NOMO-1 (cell line): ENCODE data around the gene SMYD3.

Source experiments
- DNase-seq, 2 experiments: peaks; one replicate each; lab custom pipeline; 2025; ENCODE audit not compliant: unreplicated experiment in 2 of 2; lab: John Stamatoyannopoulos, UW

SMYD3 gene

DNA sequence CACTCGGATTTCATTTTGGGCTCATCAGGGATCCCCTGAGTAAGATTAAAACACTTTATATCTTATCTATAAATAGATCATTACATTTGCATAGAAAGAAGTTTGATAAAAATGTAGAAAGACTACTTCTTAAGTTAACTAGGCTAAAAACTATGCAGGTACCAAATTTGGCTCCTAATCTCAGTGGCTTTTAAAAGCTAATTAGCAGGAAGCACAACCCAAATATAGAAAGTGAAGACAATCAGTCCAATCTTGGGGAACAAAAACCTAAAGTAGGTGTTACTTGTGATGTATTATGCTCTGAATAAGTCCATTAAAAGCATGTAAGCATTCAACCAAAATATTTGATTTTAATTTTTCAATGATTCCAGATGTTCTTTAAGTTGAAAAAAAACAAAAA, 35.4 kb downstream of the SMYD3 start:
- no peak for DNase-seq

DNA sequence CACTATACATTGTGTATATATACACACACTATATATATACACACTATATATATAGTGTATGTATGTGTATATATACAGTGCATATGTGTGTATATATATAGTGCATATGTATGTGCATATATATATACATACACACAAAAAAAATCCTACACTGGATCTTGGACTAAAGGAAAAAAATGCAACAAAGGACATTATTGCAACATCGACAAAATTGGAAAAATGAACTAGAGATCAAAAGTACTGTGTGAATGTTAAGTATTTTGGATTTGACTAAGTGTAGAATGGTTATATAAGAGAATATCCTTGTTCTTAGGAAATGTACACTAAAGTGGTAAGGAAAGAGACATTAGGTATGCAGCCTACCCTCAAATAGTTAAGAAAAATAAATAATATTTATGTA, 36.5 kb downstream of the SMYD3 start:
- no peak for DNase-seq

- DNase-seq, result no peak
Observed at GRCh38 chr1:246462986-246463385, 44.1 kb downstream of the SMYD3 start.

DNA sequence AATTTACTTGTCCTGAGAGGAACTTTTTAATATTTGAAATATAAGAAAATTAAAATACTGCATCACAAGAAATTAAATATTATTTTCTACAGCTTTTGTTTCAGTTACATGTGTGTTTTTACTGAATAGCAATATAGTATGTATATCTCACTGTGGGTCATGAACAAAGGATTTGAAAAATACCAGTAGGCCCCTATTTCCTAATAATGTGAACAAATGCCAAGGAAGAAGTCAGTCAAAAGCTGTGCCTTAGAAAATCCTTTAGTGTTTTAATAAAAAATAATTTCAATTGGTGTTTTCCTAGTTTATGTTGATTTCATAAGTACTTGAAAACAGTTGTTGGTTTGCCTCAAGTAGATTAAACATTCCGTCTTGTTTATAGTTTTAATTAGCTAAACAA, 46.7 kb downstream of the SMYD3 start:
- no peak for DNase-seq

DNA sequence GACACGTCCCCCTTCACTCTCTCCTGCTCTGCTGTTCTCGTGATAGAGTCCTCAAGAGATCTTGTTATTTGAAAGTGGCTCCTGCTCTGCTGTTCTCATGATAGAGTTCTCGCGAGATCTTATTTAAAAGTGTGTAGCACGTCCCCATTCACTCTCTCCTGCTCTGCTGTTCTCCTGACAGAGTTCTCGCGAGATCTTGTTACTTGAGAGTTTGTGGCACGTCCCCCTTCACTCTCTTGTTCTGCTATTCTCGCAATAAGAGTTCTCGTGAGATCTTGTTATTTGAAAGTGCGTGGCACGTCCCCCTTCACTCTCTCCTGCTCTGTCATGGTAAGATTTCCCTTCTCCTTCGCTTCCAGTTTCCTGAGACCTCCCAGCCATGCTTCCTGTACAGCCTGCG, 47.9 kb downstream of the SMYD3 start:
- DNase-seq, result no peak

- no peak for DNase-seq
Observed at GRCh38 chr1:246455476-246455875, 51.6 kb downstream of the SMYD3 start.

GRCh38 chr1:246454655-246455054, 52.4 kb downstream of the SMYD3 start:
- DNase-seq, result no peak

DNA sequence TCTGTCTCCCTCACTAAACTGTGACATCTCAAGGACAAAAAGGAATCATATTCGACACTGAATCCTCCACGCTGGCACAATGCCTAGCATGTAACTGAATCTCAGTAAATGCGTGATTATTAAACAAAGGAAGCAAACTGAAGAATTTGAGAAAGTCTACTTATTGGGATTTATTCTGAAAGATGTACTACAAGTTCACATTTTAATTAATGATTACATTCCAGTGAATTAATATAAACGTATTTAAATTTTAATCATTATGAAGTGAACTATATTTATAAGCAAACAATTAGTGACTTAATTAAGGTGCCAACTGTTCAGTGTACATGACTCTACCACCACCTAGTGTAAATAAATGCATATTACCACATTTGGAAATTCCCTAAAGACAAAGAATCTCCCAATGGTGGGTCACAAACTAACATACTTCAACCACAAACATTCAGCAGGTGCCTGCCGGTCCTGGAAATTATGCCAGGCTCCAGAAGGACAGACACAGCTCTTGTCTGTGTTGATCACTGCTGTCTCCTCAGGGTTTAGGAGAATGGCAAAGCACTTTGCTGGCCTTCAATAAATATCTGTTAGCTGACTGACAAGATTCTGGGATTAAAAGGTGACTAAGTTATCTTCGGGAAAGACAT, 56.3 kb downstream of the SMYD3 start:
- peak in 1 of 2 experiments; percentile 35 for DNase-seq

DNA sequence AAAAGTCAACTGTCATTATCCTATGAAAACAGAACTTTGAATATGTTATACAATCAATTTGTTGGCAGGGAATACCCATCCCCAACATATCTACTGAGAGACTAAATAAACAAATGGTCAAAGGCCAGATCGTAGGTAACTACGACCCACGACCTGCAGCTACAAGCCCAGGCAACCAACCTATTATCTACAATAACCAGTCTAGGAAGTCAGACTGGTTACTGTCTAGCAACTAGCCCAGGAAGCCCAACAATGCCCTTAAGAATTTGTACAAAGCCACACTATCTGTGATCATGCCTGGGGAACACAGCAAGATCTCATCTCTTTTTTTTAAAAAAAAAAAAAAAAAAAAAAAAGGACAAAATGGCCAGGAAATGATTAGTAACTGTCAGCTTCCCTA, 58.7 kb downstream of the SMYD3 start:
- DNase-seq, result no peak

DNA sequence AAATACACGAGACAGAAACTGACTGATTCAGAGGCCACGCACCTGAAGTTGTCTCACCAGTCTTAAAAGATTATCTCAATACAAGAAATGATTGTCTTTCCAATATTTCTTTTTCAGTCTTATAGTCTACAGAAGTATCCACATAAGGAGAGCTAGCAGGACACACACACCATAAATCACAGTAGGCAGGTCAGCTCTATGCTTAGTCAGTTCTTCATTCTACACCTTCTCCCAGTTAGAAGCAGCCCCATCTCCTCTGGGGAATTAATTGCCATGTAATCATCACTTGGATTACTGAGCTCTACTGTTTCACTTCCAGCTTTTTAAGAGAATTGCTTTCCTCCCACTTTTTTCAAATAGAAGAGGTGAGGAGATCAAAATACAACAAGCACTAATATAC, 59.6 kb downstream of the SMYD3 start:
- DNase-seq, result no peak

- DNase-seq, result no peak
Observed at GRCh38 chr1:246445503-246445902, 61.6 kb downstream of the SMYD3 start.

GRCh38 chr1:246444617-246445016, 62.5 kb downstream of the SMYD3 start:
- no peak for DNase-seq

DNA sequence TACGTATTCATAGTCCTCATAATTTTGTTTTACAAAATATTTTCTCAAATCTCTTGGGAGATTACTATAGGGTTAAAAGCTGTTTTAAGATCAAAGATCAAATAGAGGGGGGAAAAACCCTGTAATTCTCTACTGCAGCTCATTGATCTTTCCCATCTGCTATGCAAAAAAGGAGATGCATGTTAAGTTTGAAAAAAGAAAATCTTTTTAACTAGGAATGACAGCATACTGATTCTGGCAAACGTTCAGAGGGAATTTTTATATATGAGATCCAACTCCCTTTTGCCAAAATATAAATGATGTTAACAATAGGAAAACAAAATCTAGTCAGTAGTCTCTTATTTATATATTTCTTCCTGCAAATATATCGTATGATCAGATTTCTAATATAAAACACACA, 69.1 kb downstream of the SMYD3 start:
- DNase-seq, result no peak

DNA sequence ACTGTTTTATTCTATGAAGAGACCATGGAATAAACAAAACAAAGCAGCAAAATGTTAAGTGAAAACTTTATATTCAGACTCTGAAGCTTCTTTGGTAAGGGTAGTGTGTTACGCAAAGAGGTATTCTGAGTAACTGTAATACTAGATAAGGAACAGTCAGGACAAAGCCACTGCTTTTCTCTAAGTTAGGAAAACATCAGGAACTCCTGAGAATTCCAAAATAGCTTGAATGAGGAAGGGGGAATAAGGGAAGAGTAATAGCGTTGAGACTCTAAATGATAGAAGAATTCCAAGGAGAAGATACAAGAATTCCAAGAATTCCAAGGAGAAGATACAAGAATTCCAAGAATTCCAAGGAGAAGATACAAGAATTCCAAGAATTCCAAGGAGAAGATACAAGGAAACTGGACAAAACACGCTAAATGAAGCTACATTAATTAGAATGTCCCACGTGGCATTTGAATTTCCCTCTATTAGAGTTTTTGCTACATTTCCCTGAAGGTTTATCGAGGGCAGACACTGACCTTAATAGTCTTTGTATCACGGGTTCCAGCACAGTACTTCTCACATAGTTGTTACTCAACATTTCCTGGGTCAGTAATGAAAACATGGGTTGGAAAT, 71.5 kb downstream of the SMYD3 start:
- no peak for DNase-seq

GRCh38 chr1:246434335-246434734, 72.7 kb downstream of the SMYD3 start:
- no peak for DNase-seq

- DNase-seq, result no peak
Observed at GRCh38 chr1:246428542-246429308, 78.4 kb downstream of the SMYD3 start.

GRCh38 chr1:246427611-246428010, 79.5 kb downstream of the SMYD3 start:
- DNase-seq, result no peak

DNA sequence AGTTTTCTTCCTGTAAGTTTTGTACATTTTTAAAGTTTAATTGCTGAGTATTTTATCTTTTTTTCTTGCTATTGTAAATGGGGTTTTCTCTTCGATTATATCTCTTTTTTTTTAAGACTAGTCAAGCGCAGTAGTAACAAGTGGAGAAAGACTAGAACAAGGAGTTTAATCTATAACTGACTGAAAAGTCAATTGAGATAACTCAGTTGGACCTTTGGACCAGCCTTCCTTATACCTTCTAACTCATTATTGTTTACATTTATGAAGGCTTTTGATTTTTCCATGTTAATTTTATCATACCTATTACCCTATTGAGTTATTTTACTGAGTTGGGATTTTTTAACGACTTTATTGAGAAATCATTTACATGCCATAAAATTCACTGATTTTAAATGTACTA, 81.2 kb downstream of the SMYD3 start:
- no peak for DNase-seq

GRCh38 chr1:246425139-246425794, 81.8 kb downstream of the SMYD3 start:
- no peak for DNase-seq

DNA sequence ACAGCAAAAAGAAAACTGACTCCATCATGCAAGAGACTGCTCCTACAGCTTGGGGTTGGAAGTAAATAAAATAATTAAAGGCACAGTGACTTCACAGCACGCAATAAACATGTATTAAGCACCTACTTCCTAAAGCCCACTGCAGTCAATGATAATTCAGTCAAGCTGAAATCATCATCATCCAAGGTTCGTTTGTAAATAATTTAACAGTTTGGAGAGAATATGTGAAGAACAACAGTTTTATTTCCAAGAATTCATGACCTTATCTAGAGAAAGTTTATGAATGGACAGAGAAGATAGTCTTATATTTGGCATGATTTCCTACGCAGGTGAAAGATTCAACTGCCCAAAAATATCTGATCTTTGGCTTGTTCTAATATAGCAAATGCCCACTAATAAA, 86.8 kb downstream of the SMYD3 start:
- DNase-seq, result no peak

DNA sequence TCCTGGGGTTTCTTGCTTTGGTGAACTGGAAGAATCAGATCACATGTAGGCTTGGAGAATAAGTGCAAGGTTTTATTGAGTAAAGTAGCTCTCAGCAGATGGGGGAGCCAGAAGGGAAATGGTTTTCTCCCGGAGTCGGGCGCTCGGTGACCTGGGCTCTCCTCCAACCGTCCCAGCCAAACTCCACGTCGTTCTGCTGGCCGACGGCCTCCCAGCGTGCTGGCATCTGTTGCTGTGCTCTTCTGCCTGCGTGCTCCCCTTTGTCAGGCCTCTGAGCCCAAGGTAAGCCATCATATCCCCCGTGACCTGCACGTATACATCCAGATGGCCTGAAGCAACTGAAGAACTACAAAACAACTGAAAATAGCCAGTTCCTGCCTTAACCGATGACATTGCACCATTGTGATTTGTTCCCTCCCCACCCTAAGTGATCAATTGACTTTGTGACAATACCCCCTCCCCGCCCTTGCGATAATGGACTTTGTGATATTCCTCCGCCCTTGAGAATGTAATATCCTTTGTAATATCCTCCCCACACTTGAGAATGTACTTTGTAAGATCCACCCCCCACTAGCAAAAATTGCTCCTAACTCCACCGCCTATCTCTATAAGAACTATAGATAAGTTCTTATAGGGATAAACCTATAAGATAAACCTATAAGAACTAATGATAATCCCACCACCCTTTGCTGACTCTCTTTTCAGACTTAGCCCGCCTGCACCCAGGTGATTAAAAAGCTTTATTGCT, 88.3 kb downstream of the SMYD3 start:
- no peak for DNase-seq
